Measurements from ENCODE around the gene ALMS1. TPM values are rescaled to one million over a fixed set of nuclear protein-coding genes. Genes with fewer than 3 reads are reported as not detected.

ALMS1 gene
- total and polyA plus RNA-seq, 3 experiments from 2014 or later = 4.1 to 20.1 (median 18.8) TPM

- Mint-ChIP-seq H3K36me3 (peaks cover 0 to 7% (median 0%) of the 10 kb centered on the region in 3 donors), H3K4me3 (peak overlapping the region; percentile 89 to 96 (median 91))
Observed at GRCh38 chr2:73385123-73385503, 523 bp upstream of the ALMS1 start.

GRCh38 chr2:73386342-73386868 lies 769 bp downstream of the ALMS1 start:
- peak overlapping the region; percentile 89 to 96 (median 91) for H3K4me3 Mint-ChIP-seq
- peaks cover 36 to 45% (median 38%) of the 10 kb centered on the region in 3 donors for H3K4me1 Mint-ChIP-seq
- Histone ChIP-seq H3K27me3 (ENCODE audit: insufficient read depth, low read length, poor library complexity, severe bottlenecking) (no peaks in the 10 kb centered on the region), H3K4me3 (ENCODE audit: low read length) (peak overlapping the region; percentile 64), H3K36me3 (ENCODE audit: insufficient read depth, low read length) (no peaks in the 10 kb centered on the region), H3K4me1 (ENCODE audit: insufficient read depth, low read length) (peaks cover 21% of the 10 kb centered on the region), H3K9me3 (ENCODE audit: low read length) (no peaks in the 10 kb centered on the region), H3K27ac (ENCODE audit: low read depth, low read length) (peak overlapping the region; percentile 77)
- H3K27ac Mint-ChIP-seq = peak overlapping the region; percentile 91 to 99 (median 97)
- ChIA-PET CTCF (interaction anchor here (2.2 kb wide), 1 partner anchor 174 kb away, joined by 5 read pairs; no protein-coding TSS in a partner anchor), POLR2A (interaction anchor here (1.1 to 1.5 kb wide), 2 partner anchors 102 to 152 kb away, joined by 5 to 10 read pairs; partner anchors contain the start of genes CCT7 and FBXO41)
- H3K27me3 Mint-ChIP-seq = peaks cover 3 to 6% of the 10 kb centered on the region in 2 donors
- H3K36me3 Mint-ChIP-seq = peaks cover 0 to 10% (median 2%) of the 10 kb centered on the region in 3 donors
- no peak for DNase-seq
- H3K9me3 Mint-ChIP-seq = no peaks in the 10 kb centered on the region

More at GRCh38 chr2:73385123-73385503, 523 bp upstream of the ALMS1 start:
- ChIA-PET CTCF (interaction anchor here (1.1 to 2.2 kb wide), 4 partner anchors 14 to 352 kb away, joined by 3 to 5 read pairs (median 3); partner anchors contain the start of gene TPRKB), POLR2A (interaction anchor here (0.6 to 1.5 kb wide), 6 partner anchors 16 to 1968 kb away, joined by 3 to 10 read pairs (median 4); partner anchors contain the start of genes CCT7, FBXO41 and PRADC1)
- peaks cover 21% of the 10 kb centered on the region for H3K4me1 ChIP-seq (ENCODE audit: insufficient read depth, low read length)
- no peaks in the 10 kb centered on the region for H3K9me3 ChIP-seq (ENCODE audit: low read length)
- no peak for DNase-seq
- H3K36me3 ChIP-seq (ENCODE audit: insufficient read depth, low read length) = no peaks in the 10 kb centered on the region
- peak overlapping the region; percentile 78 for H3K4me3 ChIP-seq (ENCODE audit: low read length)
- peaks cover 33 to 41% (median 38%) of the 10 kb centered on the region in 3 donors for H3K4me1 Mint-ChIP-seq
- H3K27me3 ChIP-seq (ENCODE audit: insufficient read depth, low read length, poor library complexity, severe bottlenecking) = no peaks in the 10 kb centered on the region
- H3K27ac Mint-ChIP-seq = peak overlapping the region; percentile 94 to 99 (median 98)
- peak overlapping the region; percentile 87 for H3K27ac ChIP-seq (ENCODE audit: low read depth, low read length)
- peaks cover 6 to 15% of the 10 kb centered on the region in 2 donors for H3K27me3 Mint-ChIP-seq
- H3K9me3 Mint-ChIP-seq = no peaks in the 10 kb centered on the region

- ChIA-PET CTCF (interaction anchor here (2.2 kb wide), 1 partner anchor 175 kb away, joined by 5 read pairs; no protein-coding TSS in a partner anchor), POLR2A (no interaction called here)
- H3K4me3 ChIP-seq (ENCODE audit: low read length) = no peak overlapping the region
- peaks cover 36 to 50% (median 43%) of the 10 kb centered on the region in 3 donors for H3K4me1 Mint-ChIP-seq
- DNase-seq = no peak
- H3K27ac Mint-ChIP-seq = peak overlapping the region; percentile 91 to 99 (median 97)
- H3K27me3 ChIP-seq (ENCODE audit: insufficient read depth, low read length, poor library complexity, severe bottlenecking) = no peaks in the 10 kb centered on the region
- no peaks in the 10 kb centered on the region for H3K36me3 ChIP-seq (ENCODE audit: insufficient read depth, low read length)
- peaks cover 0 to 3% of the 10 kb centered on the region in 2 donors for H3K27me3 Mint-ChIP-seq
- H3K9me3 ChIP-seq (ENCODE audit: low read length) = no peaks in the 10 kb centered on the region
- no peaks in the 10 kb centered on the region for H3K9me3 Mint-ChIP-seq
- H3K27ac ChIP-seq (ENCODE audit: low read depth, low read length) = peak overlapping the region; percentile 77
- H3K4me1 ChIP-seq (ENCODE audit: insufficient read depth, low read length) = peaks cover 21% of the 10 kb centered on the region
- H3K4me3 Mint-ChIP-seq = peak overlapping the region; percentile 89 to 96 (median 91)
- peaks cover 0 to 11% (median 2%) of the 10 kb centered on the region in 3 donors for H3K36me3 Mint-ChIP-seq
Observed at GRCh38 chr2:73386894-73387636, 1.4 kb downstream of the ALMS1 start.

GRCh38 chr2:73402386-73403103 lies 16.9 kb downstream of the ALMS1 start:
- Histone ChIP-seq H3K27me3 (ENCODE audit: insufficient read depth, low read length, poor library complexity, severe bottlenecking) (no peaks in the 10 kb centered on the region), H3K4me3 (ENCODE audit: low read length) (no peak overlapping the region), H3K9me3 (ENCODE audit: low read length) (no peaks in the 10 kb centered on the region), H3K36me3 (ENCODE audit: insufficient read depth, low read length) (no peaks in the 10 kb centered on the region), H3K4me1 (ENCODE audit: insufficient read depth, low read length) (no peaks in the 10 kb centered on the region), H3K27ac (ENCODE audit: low read depth, low read length) (no peak overlapping the region)
- ChIA-PET CTCF (no interaction called here), POLR2A (no interaction called here)
- no peaks in the 10 kb centered on the region for H3K27me3 Mint-ChIP-seq
- peaks cover 18 to 41% (median 24%) of the 10 kb centered on the region in 5 donors for H3K9me3 Mint-ChIP-seq
- H3K27ac Mint-ChIP-seq = peak overlapping the region in 1 of 8 donors; percentile 32
- DNase-seq = no peak
- no peak overlapping the region for H3K4me3 Mint-ChIP-seq
- peaks cover 9 to 24% (median 17%) of the 10 kb centered on the region in 3 donors for H3K4me1 Mint-ChIP-seq
- peaks cover 32 to 78% (median 45%) of the 10 kb centered on the region in 3 donors for H3K36me3 Mint-ChIP-seq

- Mint-ChIP-seq H3K36me3 (peaks cover 32 to 74% (median 45%) of the 10 kb centered on the region in 3 donors), H3K4me1 (peaks cover 9 to 24% (median 15%) of the 10 kb centered on the region in 3 donors)
- no peak overlapping the region for H3K4me3 ChIP-seq (ENCODE audit: low read length)
Observed at GRCh38 chr2:73403237-73403636, 17.6 kb downstream of the ALMS1 start.

GRCh38 chr2:73404409-73404808 lies 18.8 kb downstream of the ALMS1 start:
- CTCF ChIA-PET = no interaction called here

More at GRCh38 chr2:73403237-73403636, 17.6 kb downstream of the ALMS1 start:
- ChIA-PET CTCF (no interaction called here), POLR2A (no interaction called here)
- Mint-ChIP-seq H3K27ac (no peak overlapping the region), H3K4me3 (no peak overlapping the region), H3K27me3 (no peaks in the 10 kb centered on the region), H3K9me3 (peaks cover 18 to 41% (median 24%) of the 10 kb centered on the region in 5 donors)
- Histone ChIP-seq H3K9me3 (ENCODE audit: low read length) (no peaks in the 10 kb centered on the region), H3K27ac (ENCODE audit: low read depth, low read length) (no peak overlapping the region), H3K4me1 (ENCODE audit: insufficient read depth, low read length) (no peaks in the 10 kb centered on the region), H3K27me3 (ENCODE audit: insufficient read depth, low read length, poor library complexity, severe bottlenecking) (no peaks in the 10 kb centered on the region), H3K36me3 (ENCODE audit: insufficient read depth, low read length) (no peaks in the 10 kb centered on the region)
- no peak for DNase-seq

GRCh38 chr2:73406996-73407395 lies 21.4 kb downstream of the ALMS1 start:
- peaks cover 7 to 23% (median 13%) of the 10 kb centered on the region in 3 donors for H3K4me1 Mint-ChIP-seq
- POLR2A ChIA-PET = no interaction called here
- Histone ChIP-seq H3K4me1 (ENCODE audit: insufficient read depth, low read length) (no peaks in the 10 kb centered on the region), H3K4me3 (ENCODE audit: low read length) (no peak overlapping the region), H3K36me3 (ENCODE audit: insufficient read depth, low read length) (no peaks in the 10 kb centered on the region), H3K9me3 (ENCODE audit: low read length) (no peaks in the 10 kb centered on the region), H3K27me3 (ENCODE audit: insufficient read depth, low read length, poor library complexity, severe bottlenecking) (no peaks in the 10 kb centered on the region), H3K27ac (ENCODE audit: low read depth, low read length) (no peak overlapping the region)
- no peak overlapping the region for H3K27ac Mint-ChIP-seq
- peaks cover 16 to 30% (median 24%) of the 10 kb centered on the region in 5 donors for H3K9me3 Mint-ChIP-seq
- peaks cover 31 to 62% (median 41%) of the 10 kb centered on the region in 3 donors for H3K36me3 Mint-ChIP-seq
- CTCF ChIA-PET = no interaction called here
- H3K4me3 Mint-ChIP-seq = no peak overlapping the region
- H3K27me3 Mint-ChIP-seq = no peaks in the 10 kb centered on the region
- DNase-seq = no peak

More at GRCh38 chr2:73404409-73404808, 18.8 kb downstream of the ALMS1 start:
- Mint-ChIP-seq H3K27ac (no peak overlapping the region), H3K9me3 (peaks cover 16 to 36% (median 24%) of the 10 kb centered on the region in 5 donors), H3K27me3 (no peaks in the 10 kb centered on the region), H3K4me1 (peaks cover 9 to 23% (median 19%) of the 10 kb centered on the region in 3 donors), H3K4me3 (no peak overlapping the region), H3K36me3 (peaks cover 30 to 68% (median 44%) of the 10 kb centered on the region in 3 donors)
- H3K27me3 ChIP-seq (ENCODE audit: insufficient read depth, low read length, poor library complexity, severe bottlenecking) = no peaks in the 10 kb centered on the region
- H3K4me3 ChIP-seq (ENCODE audit: low read length) = no peak overlapping the region
- H3K27ac ChIP-seq (ENCODE audit: low read depth, low read length) = no peak overlapping the region
- POLR2A ChIA-PET = interaction anchor here (0.6 kb wide), 1 partner anchor 1514 kb away, joined by 4 read pairs; no protein-coding TSS in a partner anchor
- H3K9me3 ChIP-seq (ENCODE audit: low read length) = no peaks in the 10 kb centered on the region
- no peak for DNase-seq
- H3K36me3 ChIP-seq (ENCODE audit: insufficient read depth, low read length) = no peaks in the 10 kb centered on the region
- H3K4me1 ChIP-seq (ENCODE audit: insufficient read depth, low read length) = no peaks in the 10 kb centered on the region

Measured in CD8-positive, alpha-beta memory T cell (primary cell).